Anterior cingulate cortex (tissue), 58 donors: Measurements from ENCODE around the gene DUOX1.

ENCODE experiments used
- DNase-seq, 58 donors: peaks; one replicate each; lab custom pipeline; 2025; lab: John Stamatoyannopoulos, UW

Gene DUOX1

DNA sequence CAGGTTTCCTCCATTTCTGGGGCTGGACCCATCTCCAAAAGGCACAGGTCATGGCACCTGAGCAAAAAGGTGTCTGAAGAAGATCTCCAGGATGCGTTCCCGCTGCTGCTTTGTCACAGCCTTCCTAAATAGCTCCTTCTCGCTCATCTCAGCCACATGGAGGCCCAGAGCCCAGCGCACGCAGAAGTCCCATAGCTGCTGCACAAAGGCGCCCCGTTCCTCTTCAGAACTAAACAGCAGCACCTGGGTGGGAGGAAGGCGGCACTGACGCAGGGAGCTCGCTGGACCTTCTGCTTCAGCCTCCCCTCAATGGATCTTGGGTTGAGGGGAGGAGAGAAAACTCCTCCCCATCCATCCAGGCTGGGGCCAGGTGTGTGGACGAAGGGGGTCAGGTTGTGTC is 24.2 kb upstream of the DUOX1 start:
- no peak for DNase-seq

DNA sequence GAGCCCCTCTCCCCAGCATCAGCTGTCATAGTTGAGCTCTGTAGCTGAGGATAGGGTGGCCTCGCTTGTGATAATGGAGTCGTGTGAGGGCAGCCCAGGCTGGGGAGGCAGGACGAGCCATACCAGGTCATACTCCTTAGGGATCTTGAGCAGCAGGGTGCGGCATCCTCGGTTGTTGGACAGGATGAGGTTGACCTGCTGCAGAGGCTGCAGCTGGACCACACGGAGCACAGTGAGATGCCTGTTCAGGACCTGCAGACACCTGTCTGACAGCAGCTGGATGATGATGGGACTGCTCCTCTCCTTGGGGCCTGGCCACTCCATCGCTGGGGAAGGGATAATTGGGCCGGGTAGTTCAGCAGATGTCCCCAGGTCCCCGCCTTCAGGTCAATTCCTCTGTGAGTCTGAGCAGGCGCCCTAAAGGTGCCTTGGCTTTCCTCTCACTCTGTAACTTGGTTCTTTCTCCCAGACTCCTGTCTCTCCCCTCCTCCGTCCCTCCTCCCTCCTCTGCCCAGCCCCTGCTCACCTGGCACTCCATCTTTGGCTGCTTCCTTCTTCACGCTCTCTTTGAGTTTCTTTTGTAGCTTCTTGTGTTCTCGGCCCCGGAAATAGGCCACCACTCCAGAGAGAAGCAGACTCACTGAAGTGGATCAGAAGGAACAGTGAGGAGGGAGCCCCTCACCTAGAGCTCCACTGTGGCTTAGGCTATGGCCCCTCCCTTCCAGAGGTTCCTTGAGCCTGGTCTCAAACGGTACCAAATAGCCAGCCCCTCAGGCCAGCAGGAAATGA is 23.6 kb upstream of the DUOX1 start:
- no peak for DNase-seq

DNA sequence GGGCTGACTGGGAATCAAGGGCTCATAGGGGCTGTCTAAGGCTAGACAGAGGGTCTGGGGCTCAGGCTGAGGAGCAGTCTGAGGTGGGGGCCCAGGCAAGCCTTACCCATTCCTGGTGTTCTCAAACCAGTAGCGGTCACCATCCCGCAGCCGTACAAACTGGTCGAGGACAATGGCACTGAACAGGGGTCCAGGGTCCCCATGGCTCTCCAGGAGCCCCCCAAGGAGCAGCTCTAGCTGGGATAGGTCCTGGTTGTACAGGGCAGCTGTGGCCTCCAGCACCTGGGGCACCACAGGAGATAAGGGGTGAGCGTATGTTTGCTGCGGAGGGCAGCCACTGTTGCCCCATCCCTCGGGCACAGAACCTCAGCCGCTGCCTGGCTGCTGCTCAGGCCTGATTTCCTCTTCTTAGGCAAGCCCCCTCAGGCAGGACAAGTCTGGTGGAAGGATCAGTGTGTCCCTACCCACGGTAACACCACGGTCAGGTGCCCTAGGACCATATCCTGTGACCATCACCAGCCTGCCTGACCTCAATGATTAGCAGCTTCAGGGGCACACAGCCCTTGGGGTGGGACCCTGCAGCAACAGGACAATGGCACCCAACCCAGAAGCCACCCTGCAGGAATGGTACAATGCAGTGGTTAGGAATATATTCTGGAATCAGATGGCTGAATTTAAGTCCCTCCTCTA is 21.7 kb upstream of the DUOX1 start:
- DNase-seq, result no peak

DNA sequence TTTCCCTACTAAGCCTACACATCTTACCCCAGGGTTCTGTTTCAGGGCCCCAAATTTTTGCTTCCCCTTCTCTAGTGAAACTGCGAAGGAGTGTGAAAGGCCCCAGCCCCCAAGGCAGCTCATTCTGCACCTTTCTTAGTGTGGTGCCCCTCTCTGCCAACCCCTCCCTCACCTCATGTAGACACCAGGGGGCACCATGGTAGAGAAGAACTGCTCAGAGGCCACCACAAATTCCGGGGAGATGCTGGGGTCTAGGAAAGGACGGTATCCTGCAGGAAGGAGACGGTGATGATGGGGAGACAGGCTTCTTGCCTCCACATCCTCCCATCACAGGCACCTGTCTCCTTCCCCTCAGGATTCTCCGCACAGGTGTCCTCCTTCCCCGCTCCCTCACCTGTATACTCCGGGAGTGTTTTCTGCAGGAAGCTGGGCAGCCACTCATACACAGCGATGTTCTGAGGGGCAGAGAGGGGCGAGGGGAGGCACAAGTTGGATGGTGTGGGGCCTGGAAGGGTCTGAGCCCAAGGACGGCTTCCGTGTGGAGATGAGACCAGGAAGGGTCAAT is 19.5 kb upstream of the DUOX1 start:
- no peak for DNase-seq

DNA sequence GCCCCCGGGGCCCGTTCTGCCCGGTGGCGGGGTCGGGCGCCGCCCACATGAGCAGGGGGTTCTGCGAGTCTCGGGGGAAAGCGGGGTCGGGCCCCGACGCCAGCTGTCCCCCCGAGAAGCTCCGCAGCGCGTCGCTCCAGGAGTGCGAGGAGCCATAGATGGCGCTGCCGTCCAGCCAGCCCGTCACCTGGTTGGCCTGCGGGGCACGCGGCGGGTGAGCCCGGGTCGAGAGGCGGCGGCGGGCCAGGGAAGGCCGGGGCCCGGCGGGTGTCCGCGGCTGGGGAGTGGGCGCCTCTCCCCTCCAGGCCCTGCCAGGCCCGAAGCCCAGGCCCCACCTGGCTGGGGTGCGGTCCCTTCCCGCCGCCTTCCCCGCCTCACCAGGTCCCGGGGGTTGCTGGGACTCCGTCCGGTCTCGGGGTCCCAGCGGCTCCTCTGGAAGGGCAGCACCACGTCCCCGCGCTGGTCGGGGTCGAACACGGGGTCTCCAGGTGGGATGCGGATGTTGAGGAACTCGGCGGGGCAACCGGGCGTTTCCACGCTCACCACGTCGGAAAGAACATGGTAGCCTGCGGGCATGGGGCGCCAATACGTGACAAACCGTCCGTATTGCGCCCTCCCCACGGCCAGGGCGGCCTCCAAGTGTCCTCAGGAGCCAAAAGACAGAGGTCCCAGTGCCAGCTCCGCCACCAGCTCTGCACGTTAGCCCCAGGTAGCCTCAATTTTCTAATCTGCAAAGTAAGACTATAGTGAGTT is 18.2 kb upstream of the DUOX1 start:
- no peak for DNase-seq

DNA sequence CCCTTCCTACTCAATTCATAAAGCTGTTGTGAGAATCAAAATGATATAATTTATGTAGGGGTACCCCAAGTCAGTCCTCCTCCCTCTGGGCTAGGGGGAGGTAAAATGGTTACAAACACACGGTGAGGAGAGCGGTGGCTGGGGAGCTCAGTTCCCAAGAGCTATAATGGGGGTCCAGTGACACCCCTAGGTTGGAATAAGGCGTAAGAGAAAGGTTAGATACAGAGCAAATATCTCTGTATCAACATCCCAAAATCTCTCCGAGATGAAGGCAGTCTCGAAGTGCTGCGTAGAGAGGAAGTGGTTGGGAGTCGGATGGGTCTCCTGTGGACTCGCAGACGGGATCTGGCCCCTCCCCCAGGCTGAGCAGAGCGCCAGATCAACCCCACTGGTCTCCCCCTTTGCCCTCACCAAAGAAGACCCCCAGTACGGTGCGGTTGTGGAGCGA is 17.6 kb upstream of the DUOX1 start:
- no peak for DNase-seq

DNA sequence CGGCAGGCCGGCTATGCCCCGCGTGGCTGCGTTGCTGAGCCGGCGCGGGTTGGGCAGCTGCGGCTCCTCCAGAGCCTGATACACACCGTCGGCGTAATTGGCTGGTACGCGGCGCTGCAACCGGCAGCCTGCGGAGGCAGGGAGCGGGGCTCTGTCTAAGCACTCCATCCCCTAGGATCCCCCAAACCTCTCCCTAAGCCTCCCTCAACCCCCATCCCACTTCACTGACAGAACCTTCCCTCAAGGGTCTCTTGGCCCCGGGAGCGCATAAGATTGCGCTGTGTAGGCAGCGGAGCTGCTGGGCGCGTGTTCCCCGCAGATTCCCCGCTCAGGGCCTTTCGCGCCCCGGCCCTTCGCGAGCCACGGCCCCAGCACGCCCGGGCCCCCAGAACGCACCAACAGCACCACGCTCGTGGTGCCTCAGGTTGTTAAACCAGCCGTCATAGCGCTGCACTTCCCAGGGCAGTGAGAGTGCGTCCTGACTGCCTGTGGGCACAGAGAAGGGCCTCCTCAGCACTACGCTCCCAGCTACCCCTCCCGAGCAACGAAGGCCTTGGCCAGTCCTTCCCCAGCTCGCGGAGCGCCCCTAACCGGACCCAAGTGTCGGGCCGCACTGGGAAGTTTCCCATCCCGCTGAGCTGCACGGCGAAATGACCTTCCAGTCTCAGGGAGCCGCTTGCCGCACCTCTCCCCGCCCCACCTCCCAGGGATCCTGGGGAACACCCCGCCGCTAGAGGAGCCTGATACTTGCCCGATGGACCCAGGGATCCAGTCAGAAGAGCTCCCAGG is 17.0 kb upstream of the DUOX1 start:
- DNase-seq, result no peak

DNA sequence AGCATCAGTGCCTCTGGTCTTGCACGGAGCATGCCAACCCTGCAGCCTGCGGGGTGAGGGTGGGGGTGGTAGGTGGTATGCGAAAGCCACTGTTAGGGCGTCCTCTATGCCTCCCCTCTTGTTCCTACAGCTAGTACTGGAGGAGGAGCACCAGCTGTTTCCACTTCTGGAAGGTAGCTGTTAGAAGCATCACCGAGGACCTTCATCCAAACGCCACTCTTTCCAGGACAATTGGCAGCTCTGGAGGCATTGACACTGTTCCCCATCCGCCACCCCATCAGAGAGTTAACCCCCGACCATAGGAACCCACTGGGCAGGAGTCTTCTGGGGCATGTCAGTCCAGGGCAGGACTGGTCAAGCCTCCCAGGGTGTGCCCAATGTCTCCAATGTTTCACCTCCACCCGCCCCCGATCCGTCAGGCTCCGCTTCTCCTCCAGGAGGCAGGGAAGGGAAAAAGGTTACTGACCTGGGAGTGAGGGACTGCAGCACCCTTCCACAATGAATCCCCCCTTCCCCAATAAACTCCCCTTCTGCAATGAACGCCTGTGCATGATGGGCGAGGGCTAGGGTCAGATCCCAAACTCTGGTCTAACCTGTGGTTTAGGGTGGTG is 16.3 kb upstream of the DUOX1 start:
- no peak for DNase-seq

DNA sequence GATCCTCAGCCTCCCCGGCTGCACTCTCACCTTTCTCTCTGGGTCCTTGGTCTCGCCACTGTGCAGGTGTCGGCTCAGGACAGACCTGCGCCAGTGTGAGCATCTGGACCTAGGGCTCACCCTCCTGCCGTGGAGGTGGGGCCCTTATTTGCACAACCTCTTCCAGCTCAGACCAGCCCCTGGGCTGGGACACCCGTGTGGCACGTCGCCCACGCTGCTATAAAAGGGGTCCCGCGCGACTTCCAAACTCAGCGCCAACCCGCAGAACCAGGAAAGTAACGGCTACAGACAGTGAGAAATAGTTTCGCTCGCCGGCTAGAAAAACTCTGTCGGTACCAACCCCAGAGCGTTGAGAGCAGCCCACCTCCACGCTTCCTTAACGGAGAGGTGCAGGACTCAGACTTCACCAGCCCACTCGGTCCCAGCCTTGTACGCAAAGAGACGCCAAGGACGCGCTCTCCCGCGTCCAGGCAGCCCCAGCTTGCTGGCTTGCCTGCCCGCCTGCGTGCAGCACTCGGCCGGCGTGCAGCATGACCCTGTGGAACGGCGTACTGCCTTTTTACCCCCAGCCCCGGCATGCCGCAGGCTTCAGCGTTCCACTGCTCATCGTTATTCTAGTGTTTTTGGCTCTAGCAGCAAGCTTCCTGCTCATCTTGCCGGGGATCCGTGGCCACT is 15.6 kb upstream of the DUOX1 start, which contains the start of the genes DUOX2 and DUOXA2:
TSS of gene DUOX2 (minus strand) at position 97 of the 675 bp plus-strand sequence. CDS start 761 bp downstream, outside the sequence.
TSS of gene DUOXA2 (plus strand) at position 251 of the 675 bp plus-strand sequence. CDS start at position 531, 280 bp downstream.
- no peak for DNase-seq

DNA sequence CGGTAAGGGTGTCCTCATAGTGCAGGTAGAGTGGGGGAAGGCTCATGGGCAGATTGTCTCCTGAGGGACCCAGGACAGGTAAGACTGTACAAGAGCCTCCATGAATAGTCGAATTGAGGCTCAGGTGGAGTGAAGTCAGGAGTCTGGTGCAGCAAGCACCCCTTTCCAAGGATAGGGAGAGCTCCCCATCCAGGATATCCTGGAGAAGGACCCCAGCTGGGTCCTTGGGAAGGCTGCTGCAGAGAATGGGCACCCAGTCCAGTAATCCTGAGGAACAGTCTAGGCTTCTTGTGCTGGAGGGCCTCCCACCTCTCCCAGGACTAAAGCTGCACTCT is 15.1 kb upstream of the DUOX1 start:
- DNase-seq, result no peak

DNA sequence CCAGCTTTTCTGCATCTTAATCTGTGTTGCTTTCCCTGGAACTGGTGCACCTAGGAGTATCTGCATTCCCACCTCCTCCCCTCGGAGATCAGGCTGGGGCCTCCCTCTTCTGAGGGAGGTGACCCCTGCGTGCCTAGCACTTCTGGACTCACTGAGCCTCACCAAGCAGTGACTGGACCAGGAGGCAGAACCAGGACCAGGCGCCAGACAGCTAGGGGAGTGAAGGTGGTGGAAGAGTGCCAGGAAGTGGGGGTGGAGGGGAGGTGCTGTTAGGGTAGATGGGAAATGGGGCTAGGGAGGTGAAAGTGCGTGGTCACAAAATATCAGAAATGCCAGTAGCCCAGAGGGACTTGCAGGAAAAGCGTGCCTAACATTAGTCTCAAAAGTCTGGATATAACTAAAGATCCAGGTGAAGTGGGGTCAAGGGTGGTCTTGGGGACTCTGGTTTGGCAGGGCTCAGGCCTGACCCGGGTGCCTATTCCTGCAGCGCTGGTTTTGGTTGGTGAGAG is 14.4 kb upstream of the DUOX1 start:
- DNase-seq, result no peak

DNA sequence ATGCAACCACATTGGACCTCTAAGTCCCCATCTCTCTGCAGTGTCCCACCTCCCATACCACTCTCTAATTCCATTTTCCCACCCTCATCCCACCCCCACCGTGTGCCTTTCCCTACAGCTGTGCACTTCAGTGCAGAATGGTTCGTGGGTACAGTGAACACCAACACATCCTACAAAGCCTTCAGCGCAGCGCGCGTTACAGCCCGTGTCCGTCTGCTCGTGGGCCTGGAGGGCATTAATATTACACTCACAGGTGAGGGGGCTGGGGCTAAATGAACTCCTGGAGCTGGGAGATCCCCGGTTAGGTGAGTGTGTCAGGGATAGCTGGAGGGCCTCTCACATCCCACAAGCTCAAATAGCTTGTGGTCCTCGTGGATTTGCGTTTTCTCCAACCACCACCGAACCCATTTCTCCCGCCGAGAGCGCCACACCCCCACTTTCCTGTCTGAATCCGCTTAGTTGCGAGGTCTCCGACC is 13.8 kb upstream of the DUOX1 start:
- DNase-seq, result no peak

DNA sequence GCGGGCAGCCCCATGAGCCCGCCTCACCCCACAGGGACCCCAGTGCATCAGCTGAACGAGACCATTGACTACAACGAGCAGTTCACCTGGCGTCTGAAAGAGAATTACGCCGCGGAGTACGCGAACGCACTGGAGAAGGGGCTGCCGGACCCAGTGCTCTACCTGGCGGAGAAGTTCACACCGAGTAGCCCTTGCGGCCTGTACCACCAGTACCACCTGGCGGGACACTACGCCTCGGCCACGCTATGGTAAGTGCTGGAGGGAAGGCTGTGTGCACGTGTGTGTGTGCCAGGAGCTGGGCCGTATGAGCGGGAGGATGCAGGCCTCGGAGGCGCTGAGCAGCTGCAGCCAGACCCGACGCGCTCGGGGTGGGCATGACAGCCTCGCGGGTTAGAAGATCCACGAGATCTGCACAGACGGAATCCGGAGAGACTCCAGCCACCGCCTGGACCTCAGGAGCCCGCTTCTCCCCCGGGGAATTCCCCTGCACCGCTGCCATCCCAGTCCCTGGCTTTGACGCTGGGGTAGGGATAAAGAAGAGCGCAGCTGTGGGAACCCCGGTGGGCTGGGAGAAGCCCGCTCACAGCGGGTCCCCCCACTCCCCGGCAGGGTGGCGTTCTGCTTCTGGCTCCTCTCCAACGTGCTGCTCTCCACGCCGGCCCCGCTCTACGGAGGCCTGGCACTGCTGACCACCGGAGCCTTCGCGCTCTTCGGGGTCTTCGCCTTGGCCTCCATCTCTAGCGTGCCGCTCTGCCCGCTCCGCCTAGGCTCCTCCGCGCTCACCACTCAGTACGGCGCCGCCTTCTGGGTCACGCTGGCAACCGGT is 13.1 kb upstream of the DUOX1 start:
- no peak for DNase-seq

DNA sequence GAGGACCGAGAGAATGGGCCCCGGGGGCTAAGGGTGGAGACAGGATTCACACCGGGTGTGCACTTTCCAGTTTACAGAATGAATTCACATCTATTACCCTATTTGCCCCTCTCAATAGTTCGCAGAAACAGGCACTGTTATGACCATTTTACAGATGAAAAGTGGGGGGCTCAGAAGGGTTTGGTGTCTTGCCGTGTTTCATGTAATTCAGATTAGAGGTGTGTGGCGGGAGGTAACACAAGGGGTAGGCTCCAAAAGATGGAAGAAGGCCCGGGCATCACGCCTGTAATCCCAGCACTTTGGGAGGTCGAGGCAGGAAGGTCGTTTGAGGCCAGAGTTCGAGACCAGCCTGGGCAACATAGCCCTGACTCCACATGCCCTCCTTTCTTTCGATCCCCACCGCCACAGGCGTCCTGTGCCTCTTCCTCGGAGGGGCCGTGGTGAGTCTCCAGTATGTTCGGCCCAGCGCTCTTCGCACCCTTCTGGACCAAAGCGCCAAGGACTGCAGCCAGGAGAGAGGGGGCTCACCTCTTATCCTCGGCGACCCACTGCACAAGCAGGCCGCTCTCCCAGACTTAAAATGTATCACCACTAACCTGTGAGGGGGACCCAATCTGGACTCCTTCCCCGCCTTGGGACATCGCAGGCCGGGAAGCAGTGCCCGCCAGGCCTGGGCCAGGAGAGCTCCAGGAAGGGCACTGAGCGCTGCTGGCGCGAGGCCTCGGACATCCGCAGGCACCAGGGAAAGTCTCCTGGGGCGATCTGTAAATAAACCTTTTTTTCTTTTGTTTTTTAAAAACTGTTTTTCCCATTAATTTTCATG is 12.3 kb upstream of the DUOX1 start:
- no peak for DNase-seq

DNA sequence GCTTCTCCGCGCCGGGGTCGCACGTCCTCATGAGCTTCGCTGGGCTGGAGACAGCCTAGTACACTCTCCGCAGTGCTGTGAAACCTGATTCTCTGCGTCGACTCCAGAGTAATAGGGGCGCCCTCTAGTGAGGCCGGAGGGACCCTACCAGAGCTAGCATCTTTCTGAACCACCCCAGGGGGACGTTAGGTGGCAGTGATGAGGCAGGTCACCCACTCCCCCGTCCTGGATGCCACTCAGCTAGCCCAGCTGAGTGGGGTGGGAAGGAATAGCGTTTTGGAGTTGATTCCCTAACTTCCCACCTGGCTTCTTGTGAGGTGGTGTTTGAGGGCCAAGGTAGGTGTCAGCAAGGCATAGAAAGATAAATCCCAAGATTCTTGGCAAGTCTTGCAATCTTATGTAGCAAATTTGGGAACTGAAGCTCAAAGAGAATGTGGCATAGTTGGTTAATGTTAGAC is 11.6 kb upstream of the DUOX1 start:
- DNase-seq, result peak in 56 of 58 donors; percentile 20 to 92 (median 78)

DNA sequence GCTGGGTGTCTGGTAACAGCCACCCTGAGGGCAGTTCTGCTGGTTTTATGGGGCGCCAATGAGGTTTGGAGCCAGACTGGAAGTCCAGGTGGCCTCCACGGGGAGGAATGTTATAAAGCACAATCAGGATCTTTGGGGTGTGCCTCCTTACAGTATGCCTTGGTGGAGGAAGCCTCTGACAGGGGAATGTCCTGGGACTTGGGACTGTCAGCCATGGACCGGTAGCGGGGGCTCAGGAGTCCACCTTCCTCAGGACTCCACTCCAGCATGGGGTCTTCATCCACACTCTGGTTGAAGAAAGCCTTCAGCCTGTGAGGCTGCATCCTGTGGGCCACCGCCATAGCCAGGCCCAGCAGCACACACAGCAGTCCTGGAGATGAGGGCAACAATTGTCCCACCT is 10.8 kb upstream of the DUOX1 start:
- no peak for DNase-seq
